OCI-LY1 (cell line): ENCODE measurements around the gene IRAK1.

ENCODE experiments used
- EZH2 ChIP-seq: fragments of 200-600 bp; sonication (generic), shearing (Covaris generic); IDR thresholded peaks from 2 replicates; pipeline ENCODE4 v1.8.0; 2017; ENCODE audit warnings: borderline replicate concordance, mixed run types, mild to moderate bottlenecking, antibody characterized with exemption, low read length, moderate library complexity, mixed read lengths
- TF ChIP-seq, protein P1 (sequence below): fragments of 200-600 bp; sonication (generic), shearing (Covaris generic); IDR thresholded peaks from 2 replicates; pipeline ENCODE4 v1.5.1; 2017; ENCODE audit warnings: mild to moderate bottlenecking, antibody characterized with exemption, low read length, moderate library complexity, mixed read lengths

- TF ChIP-seq, protein P1, sequence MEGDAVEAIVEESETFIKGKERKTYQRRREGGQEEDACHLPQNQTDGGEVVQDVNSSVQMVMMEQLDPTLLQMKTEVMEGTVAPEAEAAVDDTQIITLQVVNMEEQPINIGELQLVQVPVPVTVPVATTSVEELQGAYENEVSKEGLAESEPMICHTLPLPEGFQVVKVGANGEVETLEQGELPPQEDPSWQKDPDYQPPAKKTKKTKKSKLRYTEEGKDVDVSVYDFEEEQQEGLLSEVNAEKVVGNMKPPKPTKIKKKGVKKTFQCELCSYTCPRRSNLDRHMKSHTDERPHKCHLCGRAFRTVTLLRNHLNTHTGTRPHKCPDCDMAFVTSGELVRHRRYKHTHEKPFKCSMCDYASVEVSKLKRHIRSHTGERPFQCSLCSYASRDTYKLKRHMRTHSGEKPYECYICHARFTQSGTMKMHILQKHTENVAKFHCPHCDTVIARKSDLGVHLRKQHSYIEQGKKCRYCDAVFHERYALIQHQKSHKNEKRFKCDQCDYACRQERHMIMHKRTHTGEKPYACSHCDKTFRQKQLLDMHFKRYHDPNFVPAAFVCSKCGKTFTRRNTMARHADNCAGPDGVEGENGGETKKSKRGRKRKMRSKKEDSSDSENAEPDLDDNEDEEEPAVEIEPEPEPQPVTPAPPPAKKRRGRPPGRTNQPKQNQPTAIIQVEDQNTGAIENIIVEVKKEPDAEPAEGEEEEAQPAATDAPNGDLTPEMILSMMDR: no peak
- no peak for TF ChIP-seq EZH2
Observed at GRCh38 chrX:154014429-154015380, 5.0 kb downstream of the IRAK1 start.
